MM.1S (cell line): Measurements from ENCODE around the gene BRWD1.

Source experiments
- CTCF ChIP-seq: fragments of 300-600 bp; sonication (generic); IDR thresholded peaks from 2 replicates; pipeline ENCODE4 v1.5.1; 2016; ENCODE audit warnings: antibody characterized with exemption, low read length, mixed read lengths
- EZH2 ChIP-seq: fragments of 300-600 bp; sonication (generic); optimal IDR thresholded peaks from 2 replicates; pipeline ENCODE3; 2017; ENCODE audit warnings: low read depth, mild to moderate bottlenecking, antibody characterized with exemption, low read length, mixed read lengths
- EZH2phosphoT487 ChIP-seq: fragments of 300-600 bp; sonication (generic); IDR thresholded peaks from 2 replicates; pipeline ENCODE4 v1.6.1; 2018; ENCODE audit warnings: antibody characterized with exemption, low read length

- no peak for TF ChIP-seq CTCF
- TF ChIP-seq EZH2 = no peak
- TF ChIP-seq EZH2phosphoT487 = no peak
These were observed 91.4 kb downstream of the BRWD1 start for GRCh38 chr21:39221997-39222486.
